Esophagus squamous epithelium (tissue), 5 donors: ENCODE data around the gene SYNGR2. TPM values are rescaled to one million over a fixed set of nuclear protein-coding genes. Genes with fewer than 3 reads are reported as not detected.
A peak's percentile ranks its signal among the peaks of the same experiment; 100 is the strongest.
"Not testable (repeated sequence)": the region's sequence is repeated elsewhere in the genome, so short reads cannot be mapped to it uniquely, and the experiment has no call there.

ENCODE experiments used
- DNase-seq: peaks from one replicate; lab custom pipeline; 2025; lab: John Stamatoyannopoulos, UW
- H3K27ac ChIP-seq, 4 donors: fragments of 200-600 bp; sonication (generic); one replicate each; pipeline ENCODE4 v1.5.1; 2016 to 2019; ENCODE audit warnings: mild to moderate bottlenecking in 1 of 4
- H3K27me3 ChIP-seq, 4 donors: fragments of 200-600 bp; sonication (generic); 1 replicate in 3 of 4; 2 replicates in 1 of 4; pipeline versions ENCODE4 v1.5.1 to v1.6.0; 2017 to 2021; ENCODE audit warnings: antibody characterized with exemption in 1 of 4
- H3K36me3 ChIP-seq, 3 donors: fragments of 200-600 bp; sonication (generic); one replicate each; pipeline ENCODE4 v1.5.1; 2016 to 2019
- H3K4me1 ChIP-seq, 3 donors: fragments of 200-600 bp; sonication (generic); one replicate each; pipeline ENCODE4 v1.5.1; 2017 to 2019
- H3K4me3 ChIP-seq, 4 donors: fragments of 200-600 bp; sonication (generic); 1 replicate in 3 of 4; 2 replicates in 1 of 4; pipeline ENCODE4 v1.5.1; 2016 to 2019; ENCODE audit warnings: mild to moderate bottlenecking in 2 of 4, moderate library complexity in 1 of 4
- H3K9me3 ChIP-seq, 3 donors: fragments of 200-600 bp; sonication (generic); one replicate each; pipeline ENCODE4 v1.5.1; 2016 to 2019
- CTCF ChIP-seq, 6 experiments: fragments of 450-650 bp in 4 of 6; fragments of 200-600 bp in 2 of 6; sonication (generic) in 2 of 6; IDR thresholded peaks; one replicate each; pipeline ENCODE4 v1.5.1; 2016 to 2019; ENCODE audit warnings: antibody characterized with exemption in 6 of 6, mild to moderate bottlenecking in 4 of 6, moderate library complexity in 4 of 6
- POLR2A ChIP-seq, 4 donors: fragments of 450-650 bp; IDR thresholded peaks; one replicate each; pipeline ENCODE4 v1.6.1; 2017; ENCODE audit warnings: antibody characterized with exemption in 4 of 4, mild to moderate bottlenecking in 4 of 4, moderate library complexity in 3 of 4
- WGBS, 2 donors: methylation state at CpG; one replicate each; pipeline ENCODE4 v1.1.5; 2018; 5-methylcytosine and 5-hydroxymethylcytosine counted together
- intact Hi-C: fragments of 100-400 bp; cut with DNase I; formaldehyde crosslinking; loops from one replicate; pipeline ENCODE4 v1.15.0; 2022
- total RNA-seq, 4 donors: library from RNA; depleted of rRNA; stranded (reverse); fragments of >200 nt; gene quantifications; one replicate each; pipeline ENCODE4 v1.1.0, GENCODE V29; 2016
- donor health status: DM: yes; HTN: yes; CAD: no.

SYNGR2 gene
- total RNA-seq, 4 donors from 2014 or later = 41.2 to 93.9 (median 75.7) TPM

GRCh38 chr17:78170692-78171590 is 2.6 kb downstream of the SYNGR2 start:
- no peak for TF ChIP-seq POLR2A (IDR thresholded peaks at IDR 0.05)
- no peak for TF ChIP-seq CTCF (IDR thresholded peaks at IDR 0.05)
- DNase-seq = no peak
- H3K27ac ChIP-seq = peak overlapping the region; percentile 66 to 98 (median 88)
- H3K4me3 ChIP-seq = no peak overlapping the region
- intact Hi-C loops = no loop called here
- no peaks in the 10 kb centered on the region for H3K27me3 ChIP-seq
- peaks cover 0 to 33% (median 8%) of the 10 kb centered on the region in 3 donors for H3K36me3 ChIP-seq
- no peaks in the 10 kb centered on the region for H3K9me3 ChIP-seq
- WGBS, 2 donors = 69 to 81% methylated on average over 11 to 17 of the region's 31 CpGs
- H3K4me1 ChIP-seq = peaks cover 46 to 78% (median 67%) of the 10 kb centered on the region in 3 donors

GRCh38 chr17:78171591-78172248 is 3.3 kb downstream of the SYNGR2 start:
- H3K27me3 ChIP-seq, DNase-seq, H3K9me3 ChIP-seq, intact Hi-C loops: not testable (repeated sequence)
- Histone ChIP-seq H3K36me3 (peaks cover 0 to 33% (median 8%) of the 10 kb centered on the region in 3 donors), H3K4me3 (peak overlapping the region in 1 of 4 donors; percentile 38), H3K4me1 (peaks cover 53 to 86% (median 75%) of the 10 kb centered on the region in 3 donors), H3K27ac (peak overlapping the region; percentile 66 to 98 (median 88))
- WGBS, 2 donors = 67 to 72% methylated on average over 10 to 13 of the region's 19 CpGs

GRCh38 chr17:78172249-78173051 is 4.1 kb downstream of the SYNGR2 start:
- intact Hi-C loops = no loop called here
- no peak for DNase-seq
- WGBS, 2 donors = 34 to 40% methylated on average over 4 to 10 of the region's 19 CpGs

GRCh38 chr17:78173097-78173715 is 4.8 kb downstream of the SYNGR2 start:
- intact Hi-C loops = no loop called here
- H3K9me3 ChIP-seq = no peaks in the 10 kb centered on the region
- peaks cover 56 to 89% (median 76%) of the 10 kb centered on the region in 3 donors for H3K4me1 ChIP-seq
- WGBS, 2 donors = 26 to 46% methylated on average over 4 to 7 of the region's 11 CpGs
- TF ChIP-seq CTCF (IDR thresholded peaks at IDR 0.05) (no peak), POLR2A (IDR thresholded peaks at IDR 0.05) (peak in 1 of 4 donors; percentile 21)
- H3K27me3 ChIP-seq = no peaks in the 10 kb centered on the region
- H3K27ac ChIP-seq = peak overlapping the region; percentile 66 to 98 (median 88)
- H3K4me3 ChIP-seq = no peak overlapping the region
- DNase-seq = no peak
- peaks cover 0 to 33% (median 8%) of the 10 kb centered on the region in 3 donors for H3K36me3 ChIP-seq

More at GRCh38 chr17:78172249-78173051, 4.1 kb downstream of the SYNGR2 start:
- Histone ChIP-seq H3K4me1 (peaks cover 56 to 94% (median 80%) of the 10 kb centered on the region in 3 donors), H3K36me3 (peaks cover 0 to 33% (median 8%) of the 10 kb centered on the region in 3 donors), H3K4me3 (peak overlapping the region in 1 of 4 donors; percentile 38), H3K9me3 (no peaks in the 10 kb centered on the region), H3K27ac (peak overlapping the region; percentile 66 to 98 (median 88)), H3K27me3 (no peaks in the 10 kb centered on the region)
- TF ChIP-seq CTCF (IDR thresholded peaks at IDR 0.05) (no peak), POLR2A (IDR thresholded peaks at IDR 0.05) (peak in 1 of 4 donors; percentile 37)
